ENCODE results near the gene TRPM2.

Gene TRPM2

DNA sequence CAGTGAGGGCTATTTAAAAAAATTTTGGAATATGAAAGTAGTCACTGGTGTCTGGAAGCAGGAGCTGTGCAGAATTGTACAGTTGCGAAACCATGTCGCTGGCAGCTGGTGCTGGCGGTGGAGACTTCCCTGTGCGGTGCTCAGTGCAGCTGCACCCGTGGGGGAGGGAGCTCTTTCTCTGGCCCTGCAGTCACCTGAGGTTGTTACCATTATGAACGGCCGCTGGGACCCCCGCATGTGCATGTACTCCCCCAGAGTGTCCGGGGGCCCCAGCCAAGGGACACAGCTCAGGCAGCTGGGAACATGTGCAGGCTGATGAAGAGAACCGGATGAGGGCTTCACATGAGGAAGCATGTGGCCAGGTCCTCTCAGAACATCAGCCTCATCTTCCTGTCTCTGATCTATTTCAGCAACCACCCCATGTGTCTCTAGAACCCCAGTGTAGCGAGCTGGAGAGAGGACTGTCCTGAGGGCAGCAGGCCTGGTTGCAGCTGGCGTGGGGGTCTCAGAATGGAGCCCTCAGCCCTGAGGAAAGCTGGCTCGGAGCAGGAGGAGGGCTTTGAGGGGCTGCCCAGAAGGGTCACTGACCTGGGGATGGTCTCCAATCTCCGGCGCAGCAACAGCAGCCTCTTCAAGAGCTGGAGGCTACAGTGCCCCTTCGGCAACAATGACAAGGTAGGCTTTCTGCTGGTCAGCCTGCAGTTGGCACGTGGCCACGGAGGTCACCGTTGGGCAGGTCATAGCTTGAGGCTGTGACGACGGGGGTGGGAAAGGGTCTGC, at the start of gene TRPM2:
TSS of gene TRPM2 (plus strand) at position 431 of the 780 bp plus-strand sequence. CDS start at position 511, 80 bp downstream.
- DNase-seq (ENCODE audit: low read depth): peak; percentile 39

DNA sequence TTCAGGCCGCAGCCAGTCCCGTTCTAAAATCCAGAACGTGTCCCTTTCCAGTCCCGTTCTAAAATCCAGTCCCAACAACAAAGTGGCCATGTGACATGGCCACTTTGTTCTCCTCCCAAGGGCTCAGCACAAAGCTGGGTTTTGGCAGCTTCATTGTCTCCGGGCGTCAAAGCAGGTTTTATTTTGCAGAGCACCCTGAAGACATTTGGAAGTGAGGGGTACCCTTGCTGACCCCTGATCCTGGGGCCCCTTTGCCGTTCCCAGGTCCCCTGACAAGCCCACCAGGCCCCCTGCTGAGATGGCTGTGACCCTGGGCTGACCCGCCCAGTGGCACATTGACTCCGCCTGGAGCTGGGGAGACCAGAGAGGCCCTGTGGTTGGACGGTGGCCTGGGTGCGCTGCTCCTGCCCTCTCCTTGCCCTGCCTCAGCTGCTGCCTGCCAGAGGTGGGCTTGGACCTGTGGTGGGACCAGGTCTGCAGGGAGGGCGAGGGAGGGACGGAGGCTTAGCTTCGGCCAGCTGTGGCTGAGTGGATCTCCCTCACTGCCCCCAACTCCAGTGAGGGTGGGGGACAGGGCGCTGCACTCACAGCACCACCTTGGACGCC, 49.3 kb upstream of the TRPM2 start:
- no peak for DNase-seq (ENCODE audit: low read depth)

DNA sequence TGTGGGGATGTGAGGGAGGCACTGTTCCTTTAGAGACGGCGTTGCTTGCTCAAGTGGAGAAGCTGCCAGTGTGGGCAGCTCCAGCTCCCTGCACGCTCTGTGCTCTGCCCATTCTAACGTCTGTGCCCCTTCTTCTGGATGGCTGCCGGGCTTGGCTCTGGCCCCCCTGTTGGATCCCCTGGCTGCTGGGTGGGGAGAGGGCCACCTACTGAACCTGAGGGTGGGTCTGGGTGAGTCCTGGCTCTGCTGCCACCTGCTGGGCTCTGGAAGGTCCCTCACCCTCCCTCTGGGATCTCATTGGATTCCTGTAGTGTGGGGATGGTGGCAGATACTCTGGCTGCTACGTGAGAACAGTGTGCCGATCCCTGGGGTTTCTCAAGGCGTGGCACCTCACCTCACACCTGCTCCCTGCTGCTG, 48.5 kb upstream of the TRPM2 start:
- peak; percentile 33 for DNase-seq (ENCODE audit: low read depth)

DNA sequence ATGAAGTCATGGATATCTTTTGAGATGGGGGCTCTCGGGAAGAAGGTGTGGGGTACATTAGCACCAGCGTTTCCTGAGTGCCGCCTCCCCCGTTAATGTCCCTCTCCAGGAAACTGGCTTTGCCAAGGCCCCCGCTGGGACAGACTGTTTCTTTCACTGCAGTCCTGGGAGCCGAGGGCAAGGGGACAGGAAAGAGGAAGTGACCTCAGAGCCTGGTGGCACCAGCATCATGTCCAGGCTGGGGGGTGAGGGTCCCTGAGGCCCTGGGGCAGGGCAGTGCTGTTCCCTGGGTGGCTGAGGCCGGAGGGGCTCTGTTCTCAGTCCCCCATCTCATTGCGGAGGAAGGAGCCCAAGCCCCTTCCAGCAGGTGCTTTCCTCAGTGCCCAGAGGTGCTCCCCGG, 47.7 kb upstream of the TRPM2 start:
- DNase-seq (ENCODE audit: low read depth): no peak

DNA sequence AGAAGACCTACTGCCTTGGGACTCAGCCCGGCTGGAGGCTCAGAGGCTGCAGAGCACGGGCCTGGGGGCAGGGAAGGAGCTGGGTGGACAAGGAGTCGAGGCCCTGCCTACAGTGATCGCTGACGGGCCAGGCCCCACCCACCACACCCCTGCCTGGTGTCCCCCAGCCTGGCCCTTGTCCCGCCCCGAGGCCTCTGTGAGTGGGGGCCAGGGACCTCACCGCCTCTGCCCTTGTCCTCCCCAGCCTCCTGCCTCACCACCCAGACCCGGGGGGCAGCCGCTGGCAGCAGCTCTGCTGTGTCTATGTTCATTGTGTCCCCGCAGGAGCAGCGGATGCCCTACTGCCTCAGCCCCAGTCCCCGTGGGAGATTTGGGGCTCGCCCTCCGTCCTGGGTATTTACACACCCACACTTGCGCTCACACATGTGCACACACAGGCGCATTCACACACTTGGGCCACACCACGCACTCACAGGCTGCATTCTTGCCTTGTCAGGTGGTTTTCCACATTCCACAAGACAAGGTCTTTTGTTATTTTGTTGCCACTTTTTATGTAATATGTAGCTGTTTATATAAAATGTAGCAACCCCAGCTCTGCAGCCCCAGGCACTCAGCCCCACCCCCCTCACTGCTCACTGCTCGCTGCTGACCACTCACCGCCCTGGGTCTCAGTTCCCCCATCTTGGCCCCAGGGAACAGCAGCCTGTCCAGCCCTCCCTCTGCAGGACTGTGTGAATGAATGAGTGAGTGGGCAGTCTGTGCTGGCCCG, 46.3 kb upstream of the TRPM2 start:
- peak; percentile 46 for DNase-seq (ENCODE audit: low read depth)

GRCh38 chr21:44310628-44311507, 42.6 kb upstream of the TRPM2 start:
- no peak for DNase-seq (ENCODE audit: low read depth)

- DNase-seq (ENCODE audit: low read depth): no peak
Observed at GRCh38 chr21:44312089-44312488, 41.3 kb upstream of the TRPM2 start.

DNA sequence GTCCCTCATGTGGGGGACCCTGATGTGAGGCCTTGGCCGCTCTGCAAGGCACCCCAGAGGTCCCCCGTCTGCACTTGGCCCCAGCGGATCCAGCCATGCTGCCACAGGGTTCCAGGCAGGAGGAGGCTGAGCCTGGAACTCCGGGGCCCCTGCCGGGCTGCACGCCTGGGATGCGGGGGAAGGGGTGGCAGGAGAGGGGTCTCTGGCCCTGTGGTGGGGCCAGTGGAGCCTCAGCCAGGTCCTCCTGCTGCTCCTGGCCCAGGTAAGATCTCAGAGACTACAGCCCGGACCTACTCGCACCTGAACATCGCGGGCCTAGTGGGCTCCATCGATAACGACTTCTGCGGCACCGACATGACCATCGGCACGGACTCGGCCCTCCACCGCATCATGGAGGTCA, 40.7 kb upstream of the TRPM2 start:
- no peak for DNase-seq (ENCODE audit: low read depth)

GRCh38 chr21:44313451-44313850, 40.0 kb upstream of the TRPM2 start:
- no peak for DNase-seq (ENCODE audit: low read depth)

DNA sequence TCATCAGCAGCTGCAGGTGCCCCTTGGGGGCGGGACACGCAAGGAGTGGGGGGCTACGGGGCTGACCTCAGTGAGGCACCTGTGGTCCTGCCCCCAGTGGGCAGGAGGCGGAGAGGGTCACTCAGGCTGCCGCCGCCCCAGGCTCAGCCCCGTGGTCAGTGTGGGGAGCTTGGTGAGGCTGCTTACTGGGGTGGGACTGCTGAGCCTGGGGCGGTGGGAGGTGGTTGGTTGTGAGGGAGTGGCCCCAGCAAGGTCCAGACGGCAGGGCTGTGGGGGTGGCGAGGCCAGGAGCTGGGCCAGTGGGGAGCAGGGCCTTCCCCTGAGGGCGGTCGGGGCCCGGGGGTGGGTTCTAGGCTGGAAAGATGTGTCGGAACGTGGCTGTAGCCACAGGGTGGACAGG, 39.3 kb upstream of the TRPM2 start:
- DNase-seq (ENCODE audit: low read depth): no peak

DNA sequence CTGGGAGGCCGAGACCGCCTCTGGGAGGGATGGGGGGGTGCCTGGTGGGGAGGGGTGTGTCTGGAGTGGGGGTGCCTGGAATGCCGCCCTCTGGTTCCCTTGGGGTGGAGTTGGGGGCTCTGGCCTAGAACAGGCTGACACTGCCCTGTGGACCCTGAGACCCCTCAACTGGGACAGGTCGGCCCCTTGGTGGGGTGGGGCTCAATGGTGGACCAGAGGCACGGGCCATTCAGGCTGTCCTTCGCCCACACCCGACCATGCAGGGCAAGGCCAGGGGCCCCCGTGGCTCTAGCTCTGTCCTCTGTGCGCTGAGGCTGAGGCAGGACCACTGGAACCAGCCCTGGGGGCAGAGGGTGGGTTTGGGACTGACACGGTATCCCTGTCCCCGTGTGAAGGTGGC, 38.9 kb upstream of the TRPM2 start:
- DNase-seq (ENCODE audit: low read depth): no peak

- no peak for DNase-seq (ENCODE audit: low read depth)
Observed at GRCh38 chr21:44315691-44316203, 37.7 kb upstream of the TRPM2 start.

DNA sequence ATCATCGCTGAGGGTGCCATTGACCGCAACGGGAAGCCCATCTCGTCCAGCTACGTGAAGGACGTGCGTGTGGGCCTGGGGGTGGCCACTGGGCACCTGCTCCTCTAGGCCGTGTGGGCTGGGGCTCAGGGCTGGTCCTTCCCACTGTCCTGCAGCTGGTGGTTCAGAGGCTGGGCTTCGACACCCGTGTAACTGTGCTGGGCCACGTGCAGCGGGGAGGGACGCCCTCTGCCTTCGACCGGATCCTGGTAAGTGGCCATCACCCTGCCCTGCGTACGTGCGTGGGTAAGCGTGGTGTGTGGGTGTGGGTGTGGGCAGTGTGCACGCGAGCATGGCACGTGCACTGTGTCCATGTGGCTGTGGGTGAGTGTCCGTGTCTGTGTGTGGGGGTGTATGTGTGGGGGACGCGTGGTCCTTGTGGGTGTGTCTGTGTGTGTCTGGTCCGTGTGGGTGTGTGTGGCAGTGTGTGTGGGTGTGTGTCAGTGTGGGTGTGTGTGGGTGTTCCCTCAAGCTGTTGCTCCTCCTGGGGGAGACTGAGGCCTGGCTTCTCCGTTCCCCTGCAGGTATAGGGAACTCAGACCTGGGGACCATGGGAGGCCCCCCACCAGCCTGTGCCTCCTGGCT, 37.0 kb upstream of the TRPM2 start:
- DNase-seq (ENCODE audit: low read depth): no peak

GRCh38 chr21:44317241-44317782, 36.1 kb upstream of the TRPM2 start:
- no peak for DNase-seq (ENCODE audit: low read depth)

DNA sequence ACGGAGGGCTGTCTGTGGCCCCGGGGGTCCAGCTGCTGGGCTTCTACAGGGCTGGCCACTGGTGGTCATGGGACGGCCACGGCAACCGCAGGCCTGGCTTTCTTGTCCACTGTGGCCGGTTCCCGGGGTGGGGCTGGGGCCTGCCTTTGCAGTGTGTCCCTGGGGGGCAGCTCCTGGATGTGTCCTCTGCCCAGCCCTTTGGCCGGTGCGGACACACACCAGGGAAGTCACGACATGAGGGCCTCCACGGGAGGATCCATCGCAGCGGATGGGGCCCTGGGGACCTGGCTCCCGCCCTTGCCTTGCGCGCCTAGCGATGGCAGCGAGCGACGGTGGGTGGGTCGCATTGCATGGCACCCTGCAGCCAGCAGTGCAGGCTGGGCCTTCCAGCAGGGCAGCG, 35.5 kb upstream of the TRPM2 start:
- DNase-seq (ENCODE audit: low read depth): no peak

DNA sequence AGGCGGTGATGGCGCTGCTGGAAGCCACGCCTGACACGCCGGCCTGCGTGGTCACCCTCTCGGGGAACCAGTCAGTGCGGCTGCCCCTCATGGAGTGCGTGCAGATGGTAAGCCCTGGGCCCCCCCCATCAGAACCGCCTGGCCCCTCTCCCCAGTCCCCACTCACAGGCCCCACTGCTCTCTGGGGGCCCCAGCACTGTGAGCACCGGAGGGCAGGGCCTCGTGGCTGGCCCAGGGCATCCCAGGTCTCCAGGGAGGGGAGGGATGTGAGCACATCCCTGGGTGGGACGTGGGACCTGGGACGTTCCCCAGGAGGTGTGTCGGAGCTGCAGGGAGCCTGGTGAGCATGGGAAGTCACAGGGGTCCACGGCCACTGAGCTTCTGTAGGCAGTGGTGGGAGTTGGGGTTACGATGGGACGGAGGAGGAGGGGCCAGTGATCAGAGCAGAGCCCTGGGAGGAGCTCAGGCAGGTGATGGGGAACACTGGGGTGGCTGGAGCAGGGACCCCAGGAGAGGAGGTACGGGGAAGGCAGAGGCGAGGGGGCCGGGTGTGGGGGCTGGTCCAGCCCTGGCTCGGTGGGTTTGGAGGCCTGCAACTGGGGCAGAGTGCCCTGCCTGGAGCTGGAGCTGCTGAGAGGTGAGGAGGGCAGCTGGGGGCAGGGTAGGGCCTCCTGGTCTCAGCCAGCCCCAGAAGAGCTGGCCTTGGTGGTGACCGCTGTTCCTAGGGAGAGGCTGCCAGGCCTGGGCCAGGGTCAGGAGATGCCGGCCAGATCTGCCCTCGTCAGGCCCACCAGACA, 34.7 kb upstream of the TRPM2 start:
- no peak for DNase-seq (ENCODE audit: low read depth)

- no peak for DNase-seq (ENCODE audit: low read depth)
Observed at GRCh38 chr21:44319407-44320065, 33.9 kb upstream of the TRPM2 start.

GRCh38 chr21:44320847-44321246, 32.6 kb upstream of the TRPM2 start:
- no peak for DNase-seq (ENCODE audit: low read depth)

GRCh38 chr21:44321846-44322450, 31.5 kb upstream of the TRPM2 start:
- DNase-seq (ENCODE audit: low read depth): no peak

Data from iris pigment epithelial cell (primary cell).